Progenitor cell of endocrine pancreas (in vitro differentiated cells): ENCODE data around the gene SHISAL1. TPM values are rescaled to one million over a fixed set of nuclear protein-coding genes. Genes with fewer than 3 reads are reported as not detected.
"Not testable (repeated sequence)": the region's sequence is repeated elsewhere in the genome, so short reads cannot be mapped to it uniquely, and the experiment has no call there.

ENCODE experiments used
- DNase-seq: peaks from one replicate; pipeline ENCODE4 v3.0.0; 2021; ENCODE audit warnings: low spot score; ENCODE audit not compliant: unreplicated experiment
- H3K27ac Mint-ChIP-seq: 2 replicates; pipeline ENCODE4 v1.8.0; 2021; ENCODE audit warnings: mild to moderate bottlenecking, moderate library complexity, mixed read lengths
- H3K27me3 Mint-ChIP-seq: 2 replicates; pipeline ENCODE4 v1.8.0; 2021; ENCODE audit warnings: mixed read lengths
- H3K36me3 Mint-ChIP-seq: 2 replicates; pipeline ENCODE4 v1.8.0; 2022; ENCODE audit warnings: mixed read lengths; ENCODE audit not compliant: insufficient read depth
- H3K4me1 Mint-ChIP-seq: 2 replicates; pipeline ENCODE4 v1.8.0; 2021; ENCODE audit warnings: low read depth, mixed read lengths
- H3K4me3 Mint-ChIP-seq: 2 replicates; pipeline ENCODE4 v1.8.0; 2021; ENCODE audit warnings: low read depth, mild to moderate bottlenecking, moderate library complexity, mixed read lengths
- H3K9me3 Mint-ChIP-seq: 2 replicates; pipeline ENCODE4 v1.8.0; 2021; ENCODE audit warnings: low read depth, mixed read lengths
- total RNA-seq: library from RNA; stranded (reverse); gene quantifications from 2 replicates; pipeline ENCODE4 v1.2.1, GENCODE V29; 2021
- TF ChIP-seq, protein P1 (sequence below): fragments of 200-600 bp; sonication (generic); IDR thresholded peaks from one replicate; pipeline ENCODE4 v1.5.0; 2021; ENCODE audit warnings: antibody characterized with exemption, mild to moderate bottlenecking; ENCODE audit not compliant: unreplicated experiment

The SHISAL1 gene
- total RNA-seq, 1 donor from 2014 or later = 0.46 TPM

DNA sequence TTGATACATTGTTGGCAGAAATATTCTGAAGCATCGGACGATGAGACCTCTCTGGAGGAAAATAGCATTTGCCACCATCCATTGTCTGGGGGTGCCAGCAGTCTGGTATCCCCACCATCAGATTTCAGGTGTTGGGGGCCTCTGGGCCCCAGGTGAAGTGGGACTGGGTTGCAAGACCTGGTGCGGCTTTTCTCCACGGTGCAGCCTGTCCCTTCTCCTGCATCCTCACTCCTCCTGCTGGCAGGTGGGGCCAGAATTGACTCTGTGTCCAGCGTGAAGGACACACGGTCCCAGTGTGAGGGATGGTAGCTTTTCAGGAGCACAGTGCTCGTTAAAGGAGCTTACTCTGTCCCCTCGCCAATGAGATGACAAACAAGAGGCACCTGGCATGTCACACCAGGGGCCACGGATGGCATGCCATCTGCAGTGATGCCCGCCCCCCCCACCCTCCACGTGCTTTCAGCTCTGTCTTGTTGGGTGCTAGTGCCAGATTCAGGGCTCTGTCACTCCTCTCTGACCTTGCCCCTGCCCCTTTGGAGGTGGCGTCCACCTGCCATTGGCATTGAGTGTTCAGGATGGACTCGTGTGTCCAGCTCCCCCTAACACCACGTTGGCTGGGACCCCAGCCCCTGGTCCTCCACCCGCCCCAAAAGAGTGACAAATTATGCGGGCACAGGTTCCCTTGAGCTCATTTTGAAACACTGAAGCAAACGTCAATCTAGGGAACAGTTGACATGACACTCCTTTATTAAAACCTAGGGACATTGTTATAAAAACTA, 69.6 kb downstream of the SHISAL1 start:
- no peak for DNase-seq
- Mint-ChIP-seq H3K4me3 (no peak overlapping the region), H3K4me1 (no peaks in the 10 kb centered on the region), H3K9me3 (peaks cover 3% of the 10 kb centered on the region), H3K27me3 (peaks cover 3% of the 10 kb centered on the region), H3K27ac (no peak overlapping the region), H3K36me3 (no peaks in the 10 kb centered on the region)
- TF ChIP-seq, protein P1, sequence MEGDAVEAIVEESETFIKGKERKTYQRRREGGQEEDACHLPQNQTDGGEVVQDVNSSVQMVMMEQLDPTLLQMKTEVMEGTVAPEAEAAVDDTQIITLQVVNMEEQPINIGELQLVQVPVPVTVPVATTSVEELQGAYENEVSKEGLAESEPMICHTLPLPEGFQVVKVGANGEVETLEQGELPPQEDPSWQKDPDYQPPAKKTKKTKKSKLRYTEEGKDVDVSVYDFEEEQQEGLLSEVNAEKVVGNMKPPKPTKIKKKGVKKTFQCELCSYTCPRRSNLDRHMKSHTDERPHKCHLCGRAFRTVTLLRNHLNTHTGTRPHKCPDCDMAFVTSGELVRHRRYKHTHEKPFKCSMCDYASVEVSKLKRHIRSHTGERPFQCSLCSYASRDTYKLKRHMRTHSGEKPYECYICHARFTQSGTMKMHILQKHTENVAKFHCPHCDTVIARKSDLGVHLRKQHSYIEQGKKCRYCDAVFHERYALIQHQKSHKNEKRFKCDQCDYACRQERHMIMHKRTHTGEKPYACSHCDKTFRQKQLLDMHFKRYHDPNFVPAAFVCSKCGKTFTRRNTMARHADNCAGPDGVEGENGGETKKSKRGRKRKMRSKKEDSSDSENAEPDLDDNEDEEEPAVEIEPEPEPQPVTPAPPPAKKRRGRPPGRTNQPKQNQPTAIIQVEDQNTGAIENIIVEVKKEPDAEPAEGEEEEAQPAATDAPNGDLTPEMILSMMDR = no peak

DNA sequence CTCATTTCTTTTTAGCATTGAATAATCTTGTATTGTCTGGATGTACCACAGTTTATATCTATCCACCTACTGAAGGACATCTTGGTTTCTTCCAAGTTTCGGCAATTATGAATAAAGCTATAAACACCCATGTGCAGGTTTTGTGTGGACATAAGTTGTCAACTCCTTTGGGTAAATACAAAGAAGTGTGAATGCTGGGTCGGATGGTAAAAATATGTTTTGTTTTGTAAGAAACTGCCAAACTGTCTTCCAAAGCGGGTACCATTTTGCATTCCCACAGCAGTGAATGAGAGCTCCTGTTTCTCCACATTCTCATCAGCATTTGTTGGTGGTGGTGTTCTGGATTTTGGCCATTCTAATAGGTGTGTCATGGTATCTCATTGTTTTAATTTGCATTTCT, 71.6 kb downstream of the SHISAL1 start:
- H3K4me3 Mint-ChIP-seq, H3K4me1 Mint-ChIP-seq, H3K27ac Mint-ChIP-seq, H3K27me3 Mint-ChIP-seq, DNase-seq, H3K36me3 Mint-ChIP-seq: not testable (repeated sequence)
- peaks cover 11% of the 10 kb centered on the region for H3K9me3 Mint-ChIP-seq

GRCh38 chr22:44237290-44237689, 75.5 kb downstream of the SHISAL1 start:
- H3K27ac Mint-ChIP-seq = no peak overlapping the region
- DNase-seq = no peak
- TF ChIP-seq, protein P1 = no peak

GRCh38 chr22:44234372-44234771, 78.4 kb downstream of the SHISAL1 start:
- DNase-seq, H3K36me3 Mint-ChIP-seq, H3K27ac Mint-ChIP-seq, H3K27me3 Mint-ChIP-seq, H3K4me3 Mint-ChIP-seq, H3K4me1 Mint-ChIP-seq: not testable (repeated sequence)
- peaks cover 13% of the 10 kb centered on the region for H3K9me3 Mint-ChIP-seq

More at GRCh38 chr22:44237290-44237689, 75.5 kb downstream of the SHISAL1 start:
- Mint-ChIP-seq H3K27me3 (no peaks in the 10 kb centered on the region), H3K9me3 (peaks cover 11% of the 10 kb centered on the region), H3K36me3 (no peaks in the 10 kb centered on the region), H3K4me3 (no peak overlapping the region), H3K4me1 (no peaks in the 10 kb centered on the region)

GRCh38 chr22:44231233-44231632, 81.5 kb downstream of the SHISAL1 start:
- peaks cover 10% of the 10 kb centered on the region for H3K9me3 Mint-ChIP-seq
- no peaks in the 10 kb centered on the region for H3K4me1 Mint-ChIP-seq
- TF ChIP-seq, protein P1 = no peak
- H3K4me3 Mint-ChIP-seq = no peak overlapping the region
- no peaks in the 10 kb centered on the region for H3K36me3 Mint-ChIP-seq
- H3K27ac Mint-ChIP-seq = no peak overlapping the region
- DNase-seq = no peak
- peaks cover 2% of the 10 kb centered on the region for H3K27me3 Mint-ChIP-seq

DNA sequence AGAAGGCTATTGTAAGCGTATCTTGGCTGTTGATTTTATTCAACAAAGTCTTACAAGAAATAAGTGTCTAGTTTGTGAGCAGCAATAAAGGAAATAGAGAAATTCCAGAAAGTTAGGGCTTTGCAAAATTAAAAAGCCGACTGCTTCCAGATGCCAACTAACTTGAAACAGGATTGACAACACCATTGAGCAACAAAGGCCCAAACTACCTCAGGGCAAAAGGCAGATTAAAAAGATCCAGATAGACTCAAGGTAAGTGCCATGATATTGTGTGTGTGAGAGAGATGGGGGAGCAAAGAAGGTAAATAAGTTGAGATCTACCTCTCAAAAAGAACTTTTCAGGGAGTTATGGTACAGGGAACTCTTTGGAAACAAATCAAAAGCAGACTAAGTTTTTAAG, 82.9 kb downstream of the SHISAL1 start:
- no peaks in the 10 kb centered on the region for H3K36me3 Mint-ChIP-seq
- no peak overlapping the region for H3K4me3 Mint-ChIP-seq
- DNase-seq = no peak
- TF ChIP-seq, protein P1 = no peak
- no peaks in the 10 kb centered on the region for H3K4me1 Mint-ChIP-seq
- peaks cover 10% of the 10 kb centered on the region for H3K9me3 Mint-ChIP-seq
- peaks cover 16% of the 10 kb centered on the region for H3K27me3 Mint-ChIP-seq
- no peak overlapping the region for H3K27ac Mint-ChIP-seq
